Loucy (cell line): ENCODE results near the gene RHEBL1.

Experiments used
- CTCF ChIP-seq: fragments of 200-600 bp; sonication (generic); conservative IDR thresholded peaks from 2 replicates; pipeline ENCODE4 v1.5.1; 2014; ENCODE audit warnings: mild to moderate bottlenecking, antibody characterized with exemption, low read length
- EZH2phosphoT487 ChIP-seq: fragments of 200-600 bp; IDR thresholded peaks from 2 replicates; pipeline ENCODE4 v1.6.1; 2018; ENCODE audit warnings: antibody characterized with exemption, mild to moderate bottlenecking, moderate library complexity, borderline replicate concordance

GRCh38 chr12:49100380-49100779, 30.6 kb upstream of the RHEBL1 start:
- TF ChIP-seq CTCF (no peak), EZH2phosphoT487 (no peak)
